NCI-H2227 (cell line): ENCODE results near the gene M1AP.
"Not testable (repeated sequence)": the region's sequence is repeated elsewhere in the genome, so short reads cannot be mapped to it uniquely, and the experiment has no call there.

Experiments
- DNase-seq: peaks from one replicate; lab custom pipeline; 2025; ENCODE audit not compliant: unreplicated experiment; lab: John Stamatoyannopoulos, UW

M1AP gene

DNA sequence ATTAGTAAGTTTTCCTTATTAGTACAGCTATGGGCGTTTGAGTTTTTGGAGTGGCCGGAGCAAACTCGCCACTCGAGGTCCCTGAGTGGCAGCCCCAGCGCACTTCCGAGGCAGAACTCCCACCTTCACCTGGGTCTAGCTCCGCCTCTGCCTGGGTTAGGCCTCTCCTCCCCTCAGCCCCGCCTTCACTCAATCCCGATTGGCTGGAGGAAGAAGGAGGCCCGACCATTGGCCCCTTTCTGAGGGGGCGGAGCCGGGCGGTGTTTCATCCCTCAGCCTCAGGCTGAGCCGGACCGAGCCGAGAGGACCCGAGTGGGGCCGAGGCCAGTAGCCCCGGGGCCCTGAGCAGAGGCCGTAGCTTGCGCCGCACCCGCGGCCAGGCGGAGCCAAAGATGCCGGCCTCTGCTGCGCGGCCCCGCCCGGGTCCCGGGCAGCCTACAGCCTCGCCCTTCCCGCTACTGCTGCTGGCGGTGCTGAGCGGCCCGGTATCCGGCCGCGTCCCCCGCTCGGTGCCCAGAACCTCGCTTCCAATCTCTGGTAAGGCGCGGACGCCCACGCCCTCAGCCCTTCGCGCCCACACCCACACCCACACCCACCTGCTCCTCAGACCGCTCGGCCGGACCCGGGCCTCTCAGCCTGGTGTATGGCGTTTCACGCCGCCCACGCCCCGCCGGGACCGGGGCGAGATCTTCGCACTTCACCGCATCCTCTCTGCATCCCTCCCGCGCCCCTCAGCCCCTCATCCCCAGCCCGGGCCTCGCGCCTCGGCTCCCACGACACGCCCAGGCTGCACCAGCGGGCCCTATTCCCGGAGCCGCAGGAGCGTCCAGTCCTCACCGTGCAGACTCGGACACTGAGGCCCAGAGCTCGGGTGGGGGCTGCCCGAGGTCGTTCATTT lies 6.1 kb upstream of the M1AP start, which contains the start of gene SEMA4F:
Gene SEMA4F (plus strand): TSS at position 263 of the 898 bp plus-strand sequence. CDS start 130 bp downstream, at position 393.
- peak; percentile 99 for DNase-seq

DNA sequence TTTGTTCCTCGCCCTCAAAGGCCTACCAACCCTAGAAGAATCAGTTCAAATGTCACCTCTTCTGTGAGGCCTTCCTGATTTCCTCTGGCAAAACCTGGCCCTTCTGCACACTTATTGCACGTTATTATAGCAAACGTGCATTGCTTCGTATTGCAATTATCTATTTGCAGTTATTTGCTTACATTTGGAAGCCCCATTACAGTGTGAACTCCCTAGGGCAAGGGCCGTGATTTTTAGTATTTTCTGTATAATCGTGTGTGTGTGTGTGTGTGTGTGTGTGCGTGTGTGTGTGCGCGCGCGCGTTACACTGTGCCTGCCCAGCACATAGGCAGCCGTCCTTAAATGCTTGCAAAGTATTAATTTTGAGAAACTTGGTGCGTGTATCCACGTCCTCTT lies 5.5 kb upstream of the M1AP start:
- DNase-seq, result no peak

DNA sequence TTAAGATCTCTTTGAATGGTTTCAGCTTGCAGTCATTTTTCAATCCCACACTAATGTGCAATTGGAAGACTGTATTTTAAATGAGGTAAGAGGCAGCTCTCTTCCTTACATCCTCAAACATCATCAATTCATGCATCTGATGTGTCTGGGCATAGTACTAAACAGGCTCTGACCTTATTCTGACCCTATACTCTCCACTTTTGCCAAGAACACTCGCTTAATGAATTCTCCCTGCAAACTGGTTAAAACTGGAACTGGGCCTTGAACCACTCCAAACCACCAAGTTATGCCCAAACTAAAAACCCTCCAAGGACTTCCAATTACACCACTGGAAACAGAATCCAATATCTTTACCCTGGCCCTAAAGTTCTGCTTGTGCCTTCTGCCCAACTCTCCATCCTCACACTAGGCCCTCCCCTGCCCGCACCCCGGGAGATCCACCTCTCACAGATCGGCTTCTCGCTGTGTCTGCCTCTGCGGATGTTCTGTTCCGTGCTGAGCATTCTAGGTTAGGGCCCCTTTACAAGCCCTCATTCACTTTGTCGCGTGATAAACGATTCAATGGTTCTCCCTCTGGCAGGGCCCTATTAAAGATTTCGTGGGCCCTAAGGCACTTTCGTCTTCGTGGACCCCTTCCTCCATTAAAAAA lies 1.2 kb downstream of the M1AP start:
- no peak for DNase-seq

DNA sequence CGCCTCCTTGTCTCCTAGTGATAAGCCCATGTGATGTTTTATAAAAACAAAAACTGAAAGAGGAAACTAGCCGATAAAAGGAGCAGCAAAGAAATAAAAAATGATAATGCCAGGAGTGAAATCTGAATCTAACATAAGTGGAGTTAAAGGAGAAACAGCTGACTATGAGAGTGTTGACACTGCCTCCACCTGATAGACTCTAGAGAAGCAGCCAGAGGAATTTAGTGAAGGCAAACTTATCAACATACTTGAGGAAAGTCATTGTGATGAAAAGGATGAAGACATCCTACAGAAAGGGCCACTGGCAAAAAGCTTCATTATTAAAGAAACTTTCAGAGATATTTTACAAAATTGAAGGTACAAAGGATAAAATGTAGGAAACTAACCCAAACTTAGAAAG lies 1.9 kb downstream of the M1AP start:
- DNase-seq, result no peak

DNA sequence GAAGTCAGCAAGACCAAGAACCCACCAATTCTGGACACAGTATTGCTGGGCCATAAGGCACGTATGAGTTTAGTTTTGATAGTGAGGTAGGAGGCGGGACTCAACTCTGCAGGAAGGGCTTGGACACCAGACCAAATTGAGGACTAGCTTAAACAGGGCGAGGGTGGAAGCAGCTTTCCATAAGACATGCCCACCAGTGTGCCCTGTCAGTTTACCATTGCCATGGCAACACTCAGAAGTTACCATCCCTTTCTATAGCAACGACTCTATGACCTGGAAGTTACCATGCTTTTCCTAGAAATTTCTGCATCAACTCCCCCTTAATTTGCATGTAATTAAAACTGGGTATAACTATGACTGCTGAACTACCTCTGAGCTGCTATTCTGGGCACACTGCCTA lies 2.8 kb downstream of the M1AP start:
- DNase-seq, result no peak

DNA sequence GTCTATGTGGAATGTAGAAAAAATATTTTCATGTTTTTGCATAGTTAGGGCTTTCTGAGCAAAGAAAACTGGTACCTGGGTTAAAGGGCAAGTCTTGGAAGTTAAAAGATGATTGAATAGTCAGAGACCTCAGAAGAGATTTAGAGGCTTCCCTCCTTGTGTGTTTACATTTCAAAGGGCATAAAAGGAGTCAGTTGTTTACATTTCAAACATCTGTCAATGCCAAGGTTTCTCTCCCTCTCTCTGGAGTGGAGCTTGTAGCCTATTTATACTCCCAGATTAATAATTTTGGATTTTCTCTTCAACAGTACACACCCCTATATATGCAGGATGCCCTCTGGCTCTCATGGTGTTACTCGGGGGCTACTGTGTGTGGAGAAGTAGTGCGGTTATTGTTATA lies 8.6 kb downstream of the M1AP start:
- DNase-seq, result no peak

DNA sequence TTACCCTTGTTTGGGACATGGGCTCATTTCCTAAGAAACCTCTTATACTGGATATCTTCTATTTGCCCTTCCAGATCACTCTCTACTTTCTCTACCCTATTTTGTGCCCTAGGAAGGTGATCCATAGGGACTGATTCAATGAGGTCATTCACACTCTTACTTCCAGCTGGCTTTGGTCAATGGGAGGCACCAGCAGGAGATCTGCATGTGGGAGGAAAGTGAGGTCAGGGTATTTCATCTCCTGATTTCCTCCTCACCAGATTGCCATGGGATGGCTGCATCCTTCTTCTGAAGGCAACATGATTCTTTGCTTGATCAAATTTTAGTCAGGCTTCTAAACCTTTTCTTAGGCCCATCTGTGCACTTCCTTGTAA lies 15.2 kb downstream of the M1AP start:
- no peak for DNase-seq

DNA sequence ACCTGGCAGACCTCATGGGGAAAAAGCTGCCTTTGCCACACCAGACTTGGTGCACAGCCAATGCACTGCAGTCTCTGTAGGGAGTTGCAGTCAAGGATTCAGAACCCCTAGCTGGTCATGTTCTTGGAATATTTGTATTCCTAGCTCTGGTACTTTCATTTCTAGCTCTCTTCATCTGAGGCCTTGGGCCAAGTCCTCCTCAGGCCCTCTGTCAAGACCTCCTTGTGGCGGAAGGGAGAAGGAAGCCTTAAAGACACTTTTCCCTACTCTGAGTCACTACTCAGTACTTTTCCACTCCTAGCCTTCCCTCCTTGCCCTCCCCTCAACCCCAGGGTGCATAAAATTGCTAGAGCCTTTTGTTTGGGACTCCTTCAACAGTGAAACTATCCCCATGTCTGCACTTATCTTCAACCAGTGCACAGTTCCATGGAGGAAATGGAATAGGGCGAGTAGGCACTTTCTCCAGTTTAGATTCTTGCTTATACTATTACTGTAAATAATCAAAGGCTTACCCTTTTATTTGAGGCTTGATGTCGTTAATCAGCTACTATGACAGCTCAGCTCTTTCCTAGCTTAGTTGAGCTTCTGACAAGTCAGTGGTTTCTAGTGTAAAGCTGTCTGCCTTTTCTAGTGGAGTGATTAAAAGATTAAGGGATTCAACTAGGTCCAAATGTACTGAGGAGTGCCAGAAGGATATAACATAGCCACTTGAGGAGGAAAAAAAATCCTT lies 15.8 kb downstream of the M1AP start:
- no peak for DNase-seq

DNA sequence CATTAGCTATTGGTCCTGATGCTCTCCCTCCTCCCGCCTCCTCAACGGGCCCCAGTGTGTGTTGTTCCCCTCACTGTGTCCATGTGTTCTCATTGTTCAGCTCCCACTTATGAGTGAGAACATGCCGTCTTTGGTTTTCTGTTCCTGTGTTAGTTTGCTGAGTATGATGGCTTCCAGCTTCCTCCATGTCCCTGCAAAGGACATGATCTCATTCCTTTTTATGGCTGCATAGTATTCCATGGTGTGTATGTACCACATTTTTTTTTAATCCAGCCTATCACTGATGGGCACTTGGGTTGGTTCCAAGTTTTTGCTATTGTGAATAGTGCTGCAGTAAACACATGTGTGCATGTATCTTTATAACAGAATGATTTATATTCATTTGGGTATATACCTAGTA lies 17.7 kb downstream of the M1AP start:
- not testable (repeated sequence) for DNase-seq

DNA sequence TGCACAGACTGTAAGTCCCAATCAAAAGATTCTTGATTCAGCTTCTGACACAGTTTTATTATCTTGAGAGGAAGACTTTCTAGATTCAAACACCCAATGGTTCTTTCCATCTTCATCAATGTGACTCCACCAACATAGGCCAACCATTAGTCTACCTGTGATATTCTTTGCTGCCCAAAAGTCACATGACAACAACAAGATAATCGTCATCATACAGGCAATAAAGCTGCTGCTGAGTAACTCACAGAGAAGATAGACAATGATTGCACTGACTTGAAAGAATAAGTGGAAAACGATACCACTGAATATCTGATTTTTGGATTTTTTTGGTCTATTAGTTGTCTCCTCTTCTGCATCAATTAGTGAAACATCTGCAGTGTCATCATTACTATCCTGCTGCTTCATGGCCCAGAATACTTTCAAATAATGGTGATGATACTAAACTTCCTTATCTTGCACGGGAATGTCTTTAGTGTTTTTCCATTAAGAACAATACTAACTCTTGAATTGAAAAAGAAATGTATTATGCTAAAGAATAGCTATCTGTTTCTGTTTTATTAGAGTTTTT lies 19.5 kb downstream of the M1AP start:
- DNase-seq, result no peak

DNA sequence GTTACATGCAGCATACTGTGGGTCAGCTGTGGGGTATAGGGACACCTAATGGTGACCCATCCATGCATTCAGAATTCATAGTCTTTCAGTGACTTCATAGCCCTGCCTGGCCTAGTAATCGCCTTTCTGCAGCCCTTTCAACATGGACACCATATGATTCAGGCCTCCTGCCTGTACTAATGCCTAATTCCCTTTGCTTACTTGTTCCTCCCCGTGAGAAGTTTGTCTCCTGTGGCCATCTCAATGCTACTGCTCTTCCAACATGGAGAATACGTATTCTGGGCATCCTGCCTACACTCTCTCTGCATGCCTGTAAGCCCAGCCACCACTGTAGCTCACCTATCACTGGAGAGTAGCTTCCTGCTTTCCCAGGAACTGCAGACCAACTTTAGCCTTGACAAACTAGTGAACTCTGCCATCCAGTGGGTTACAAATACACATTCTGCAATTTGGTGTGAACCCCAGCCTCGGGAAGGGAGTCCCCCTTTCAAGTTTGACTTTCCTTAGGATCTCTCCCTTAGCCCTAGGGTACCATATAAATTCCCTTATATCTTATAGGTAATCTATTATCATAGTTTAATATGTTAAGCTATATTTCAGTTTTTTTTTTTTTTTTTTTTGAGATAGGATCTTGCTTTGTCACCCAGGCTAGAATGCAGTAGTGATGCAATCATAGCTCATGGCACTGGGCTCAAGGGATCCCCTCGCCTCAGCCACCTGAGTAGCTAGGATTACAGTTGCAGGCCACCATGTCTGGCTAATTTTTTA lies 22.3 kb downstream of the M1AP start:
- DNase-seq, result no peak

DNA sequence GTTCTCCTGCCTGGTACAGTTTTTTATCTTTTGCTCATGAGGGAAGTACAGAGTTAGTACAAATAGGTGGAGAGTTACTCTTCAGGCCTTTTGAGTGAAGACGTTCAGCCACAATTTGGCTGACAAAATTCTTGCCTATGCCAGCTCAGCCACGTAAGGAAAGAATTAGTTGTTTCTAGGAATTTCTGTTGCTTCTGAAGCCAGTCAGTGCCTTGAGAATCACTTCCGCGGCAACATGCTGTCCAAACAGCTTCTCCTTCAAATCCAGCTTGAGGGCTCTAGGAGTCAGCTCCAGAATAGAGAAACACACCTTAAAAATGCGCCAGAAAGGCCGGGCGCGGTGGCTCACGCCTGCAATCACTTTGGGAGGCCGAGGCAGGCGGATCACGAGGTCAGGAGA lies 27.5 kb downstream of the M1AP start:
- no peak for DNase-seq

DNA sequence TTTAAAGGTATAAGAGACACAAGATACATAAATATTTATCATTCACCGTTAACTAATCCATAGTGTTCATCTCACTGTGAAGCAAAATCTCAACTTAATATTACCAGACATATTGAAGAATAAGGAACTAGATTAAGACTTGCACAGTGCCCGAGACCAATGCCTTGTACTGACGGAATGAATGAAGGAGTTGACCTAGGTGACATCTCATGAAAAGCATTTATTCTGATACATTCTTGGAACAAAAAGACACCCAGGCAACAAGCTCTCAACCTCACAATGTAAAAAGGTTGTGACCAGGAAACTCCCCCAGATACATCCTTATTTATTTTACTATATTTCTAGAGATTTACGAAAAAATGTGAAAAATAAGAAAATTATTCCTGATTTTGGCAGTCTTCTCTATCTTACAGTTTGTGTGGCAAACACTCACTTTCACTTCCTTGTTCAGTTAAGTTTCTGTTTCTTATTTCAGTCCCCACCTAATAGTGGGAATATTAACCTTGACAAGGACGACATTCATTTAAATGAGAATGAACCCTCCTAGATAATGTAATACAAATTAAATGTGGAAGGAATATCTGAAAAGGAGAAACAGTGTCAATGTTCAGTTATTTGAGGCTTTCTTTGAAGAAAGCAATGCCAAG lies 28.4 kb downstream of the M1AP start:
- no peak for DNase-seq

DNA sequence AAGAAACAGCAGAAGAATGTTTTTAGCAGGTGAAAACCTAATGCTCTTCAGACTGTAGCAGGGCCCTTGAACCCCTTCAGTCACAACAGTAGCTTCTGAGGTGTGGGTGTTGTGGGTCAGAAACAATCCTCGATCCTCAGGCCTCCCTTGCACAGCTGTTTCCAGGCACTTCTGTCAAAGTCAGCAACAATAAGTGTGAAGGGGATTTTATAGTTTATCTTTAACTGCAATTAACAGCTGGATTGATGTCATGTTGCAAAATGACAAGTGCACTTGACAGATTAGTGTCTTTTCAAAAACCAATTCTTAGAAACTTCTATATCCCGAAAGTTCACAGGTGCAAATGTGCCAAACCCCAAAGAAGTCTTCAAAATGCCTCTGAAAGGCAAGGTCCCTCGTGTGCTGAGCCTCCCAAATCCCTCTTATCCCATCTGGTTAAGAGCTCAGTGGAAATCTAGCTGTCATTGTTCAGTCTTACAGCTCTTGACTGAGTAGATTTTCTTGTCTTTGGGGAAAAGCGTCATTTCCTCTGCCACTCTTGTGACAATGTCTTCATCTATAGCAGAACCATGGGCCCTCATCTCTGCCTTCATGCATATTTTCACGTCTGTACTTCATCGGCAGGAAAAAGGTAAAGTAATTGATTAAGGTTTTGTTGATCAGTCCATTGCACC lies 29.6 kb downstream of the M1AP start:
- DNase-seq, result no peak

DNA sequence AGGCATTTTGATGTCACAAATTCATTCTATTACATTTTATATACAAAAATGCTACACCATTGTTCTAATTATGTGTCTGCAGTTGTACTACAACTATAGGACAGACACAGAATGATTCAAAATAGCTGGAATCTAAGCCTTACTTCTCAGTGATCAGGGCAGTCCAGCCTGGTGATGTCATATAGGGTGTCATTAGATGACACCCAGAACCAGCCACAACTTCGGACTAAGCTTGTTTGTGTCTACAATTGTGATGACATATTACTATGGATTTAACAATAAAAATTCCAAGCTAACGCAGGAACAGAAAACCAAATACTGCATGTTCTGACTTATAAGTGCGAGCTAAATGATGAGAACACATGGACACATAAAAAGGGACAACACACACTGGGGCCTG lies 31.0 kb downstream of the M1AP start:
- no peak for DNase-seq

DNA sequence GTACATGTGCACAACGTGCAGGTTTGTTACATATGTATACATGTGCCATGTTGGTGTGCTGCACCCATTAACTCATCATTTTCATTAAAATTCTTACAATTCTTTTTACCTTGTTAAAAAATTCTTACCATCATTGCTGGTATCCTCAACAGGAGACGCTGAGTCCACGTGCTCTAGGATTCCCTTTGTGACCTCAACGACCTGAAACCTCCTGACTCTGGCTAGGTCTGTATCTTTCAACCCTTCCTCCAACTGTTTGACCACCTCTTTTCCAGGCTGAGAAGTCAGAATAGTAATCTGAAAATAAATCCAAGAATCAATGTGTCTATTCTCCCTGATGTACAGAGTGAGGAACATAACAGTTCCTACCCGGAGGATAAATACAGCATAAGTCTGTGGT lies 41.2 kb downstream of the M1AP start:
- no peak for DNase-seq

DNA sequence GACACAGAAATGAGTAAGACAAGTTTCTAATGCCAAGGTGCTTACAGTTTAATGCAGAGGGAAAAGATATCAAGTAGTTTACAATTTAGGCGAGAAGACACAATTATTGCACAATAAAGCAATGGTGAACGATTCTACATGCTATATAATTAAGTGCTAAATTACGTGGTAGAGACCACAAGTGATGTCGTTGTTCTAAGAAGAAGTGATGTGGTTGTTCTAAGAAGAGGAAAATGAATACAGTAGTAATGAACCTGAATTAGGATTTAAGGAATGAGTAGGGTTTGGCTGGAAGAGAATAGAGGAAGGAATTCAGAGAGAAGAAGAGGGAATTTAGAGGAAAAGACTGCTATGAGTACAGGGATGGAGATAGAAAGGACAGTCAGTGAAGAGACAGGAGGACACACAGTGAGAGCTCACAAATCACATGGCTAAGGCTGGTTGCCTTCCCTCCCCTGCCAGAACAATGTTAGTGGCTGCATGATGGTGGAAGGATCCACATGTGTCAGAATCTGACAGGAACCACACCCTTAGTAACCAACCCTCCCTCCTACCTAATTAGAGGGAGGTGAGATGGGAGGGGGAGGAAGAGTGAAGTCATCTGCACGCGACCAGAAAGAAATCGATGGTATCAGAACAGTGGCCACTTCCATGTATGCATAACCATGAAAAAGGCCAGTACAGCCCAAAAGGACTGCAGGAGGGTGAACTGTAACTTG lies 44.7 kb downstream of the M1AP start:
- no peak for DNase-seq

DNA sequence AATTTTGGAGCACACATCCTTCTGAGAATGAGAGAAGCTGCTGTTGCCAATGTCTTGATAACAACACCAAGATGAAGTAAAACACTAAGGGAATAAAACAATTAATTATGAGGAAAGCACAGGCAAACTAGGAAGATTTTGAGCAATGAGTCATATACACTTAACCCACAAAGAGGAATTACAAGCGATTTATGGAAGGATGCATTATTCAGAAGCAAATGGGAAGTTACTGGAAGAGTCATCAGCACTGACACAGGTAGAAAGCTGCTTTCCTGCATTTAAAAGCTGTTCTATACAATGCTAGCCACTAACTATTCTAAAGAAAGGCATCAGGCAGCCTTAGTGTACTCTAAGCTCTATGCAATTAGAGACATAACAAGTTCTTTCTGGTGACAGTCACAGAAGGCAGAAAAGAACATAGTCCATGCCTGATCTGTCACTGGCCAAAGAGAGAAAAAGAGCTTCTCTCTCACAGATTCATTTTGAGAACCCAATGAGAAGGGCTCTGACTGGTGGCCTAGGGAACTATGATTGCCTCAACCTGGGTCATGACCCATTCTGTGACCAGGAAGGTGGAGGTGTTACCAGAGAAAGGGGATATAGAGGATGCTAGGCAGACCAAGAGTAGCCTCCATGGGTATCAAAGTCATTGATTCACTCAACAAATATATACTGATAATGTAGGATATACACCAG lies 45.4 kb downstream of the M1AP start:
- no peak for DNase-seq

DNA sequence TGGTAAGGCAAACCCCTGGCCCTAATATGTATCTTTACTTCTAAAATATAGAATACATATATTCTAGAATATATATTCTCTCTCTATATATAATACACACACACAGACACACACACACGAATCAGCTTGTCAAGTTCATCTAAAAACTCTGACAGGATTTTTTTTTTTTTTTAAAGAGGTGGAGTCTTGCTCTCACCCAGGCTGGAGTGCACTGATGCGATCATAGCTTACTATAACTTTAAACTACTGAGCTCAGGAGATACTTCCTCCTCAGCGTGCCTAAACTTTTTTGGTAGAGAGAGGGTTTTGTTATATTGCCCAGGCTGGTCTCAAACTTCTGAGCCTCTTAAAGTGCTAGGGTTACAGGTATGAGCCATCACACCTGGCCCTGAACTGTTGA lies 48.5 kb downstream of the M1AP start:
- DNase-seq, result no peak
